Activated T-cell treated with anti-CD3 and anti-CD28 coated beads for 48 hours (primary cell): Measurements from ENCODE around the gene RANBP3.
A peak's percentile ranks its signal among the peaks of the same experiment; 100 is the strongest.
"Not testable (repeated sequence)": the region's sequence is repeated elsewhere in the genome, so short reads cannot be mapped to it uniquely, and the experiment has no call there.

Experiments
- DNase-seq: peaks from one replicate; pipeline ENCODE4 v3.0.0-alpha.2; 2020; ENCODE audit warnings: low read depth

The RANBP3 gene, protein sequence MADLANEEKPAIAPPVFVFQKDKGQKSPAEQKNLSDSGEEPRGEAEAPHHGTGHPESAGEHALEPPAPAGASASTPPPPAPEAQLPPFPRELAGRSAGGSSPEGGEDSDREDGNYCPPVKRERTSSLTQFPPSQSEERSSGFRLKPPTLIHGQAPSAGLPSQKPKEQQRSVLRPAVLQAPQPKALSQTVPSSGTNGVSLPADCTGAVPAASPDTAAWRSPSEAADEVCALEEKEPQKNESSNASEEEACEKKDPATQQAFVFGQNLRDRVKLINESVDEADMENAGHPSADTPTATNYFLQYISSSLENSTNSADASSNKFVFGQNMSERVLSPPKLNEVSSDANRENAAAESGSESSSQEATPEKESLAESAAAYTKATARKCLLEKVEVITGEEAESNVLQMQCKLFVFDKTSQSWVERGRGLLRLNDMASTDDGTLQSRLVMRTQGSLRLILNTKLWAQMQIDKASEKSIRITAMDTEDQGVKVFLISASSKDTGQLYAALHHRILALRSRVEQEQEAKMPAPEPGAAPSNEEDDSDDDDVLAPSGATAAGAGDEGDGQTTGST

DNA sequence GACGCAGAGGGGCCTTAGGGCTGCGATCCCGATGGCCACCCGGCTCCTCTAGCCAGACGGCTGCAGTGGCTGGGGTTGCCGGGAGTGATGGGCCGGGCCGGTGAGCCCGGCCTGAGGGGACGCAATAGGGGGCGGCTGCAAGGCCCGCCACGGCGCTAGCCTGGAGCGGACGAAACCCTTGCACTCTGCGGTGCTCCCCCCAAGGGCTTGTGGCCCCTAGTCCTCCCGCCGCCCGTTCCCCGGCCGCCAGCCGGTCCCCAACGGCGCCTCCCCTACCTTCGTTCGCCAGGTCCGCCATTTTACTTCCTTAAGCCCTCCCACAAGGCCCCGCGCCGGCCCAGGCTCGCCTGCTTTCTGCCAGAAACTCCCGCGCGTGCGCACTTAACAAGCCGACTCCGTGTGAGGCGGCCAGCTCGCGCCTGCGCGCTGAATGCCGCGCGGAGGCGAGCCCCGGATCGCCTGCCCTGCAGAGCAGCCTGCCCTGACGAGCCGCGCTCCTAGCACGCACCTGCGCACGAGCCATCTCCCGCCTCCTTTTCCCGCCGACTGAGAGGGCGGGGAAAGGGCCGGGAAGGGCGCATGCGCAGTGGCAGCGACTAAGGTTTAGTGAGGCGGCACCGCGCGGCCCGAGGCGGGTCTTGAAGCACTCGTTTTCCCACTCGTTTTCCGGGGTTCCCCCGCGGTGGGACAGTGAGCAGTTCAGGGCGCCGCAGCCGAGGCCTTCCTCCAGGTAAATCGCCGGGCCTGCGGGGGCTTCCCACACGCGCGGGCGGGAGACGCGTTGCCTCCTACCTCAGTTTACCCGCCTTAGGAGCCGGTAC, at the start of gene RANBP3:
Gene RANBP3 (minus strand): TSS at position 356 of the 821 bp plus-strand sequence. CDS start 58 bp downstream, at position 298.
- DNase-seq = peak; percentile 99

- no peak for DNase-seq
Measured at GRCh38 chr19:6026390-6027227, 48.7 kb upstream of the RANBP3 start.

DNA sequence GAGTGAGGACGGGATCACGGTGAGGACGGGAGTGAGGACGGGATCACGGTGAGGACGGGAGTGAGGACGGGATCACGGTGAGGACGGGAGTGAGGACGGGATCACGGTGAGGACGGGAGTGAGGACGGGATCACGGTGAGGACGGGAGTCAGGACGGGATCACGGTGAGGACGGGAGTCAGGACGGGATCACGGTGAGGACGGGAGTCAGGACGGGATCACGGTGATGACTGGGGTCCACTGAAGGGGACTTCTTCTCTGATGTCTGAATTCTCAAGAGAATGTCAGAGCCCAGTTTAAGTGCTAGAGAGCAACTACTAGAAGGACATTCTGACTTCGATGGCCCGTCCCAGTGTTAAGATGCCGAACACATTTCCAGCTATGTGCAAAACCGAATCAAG, 46.8 kb upstream of the RANBP3 start:
- DNase-seq = not testable (repeated sequence)

- no peak for DNase-seq
Measured at GRCh38 chr19:6023936-6024335, 46.0 kb upstream of the RANBP3 start.

DNA sequence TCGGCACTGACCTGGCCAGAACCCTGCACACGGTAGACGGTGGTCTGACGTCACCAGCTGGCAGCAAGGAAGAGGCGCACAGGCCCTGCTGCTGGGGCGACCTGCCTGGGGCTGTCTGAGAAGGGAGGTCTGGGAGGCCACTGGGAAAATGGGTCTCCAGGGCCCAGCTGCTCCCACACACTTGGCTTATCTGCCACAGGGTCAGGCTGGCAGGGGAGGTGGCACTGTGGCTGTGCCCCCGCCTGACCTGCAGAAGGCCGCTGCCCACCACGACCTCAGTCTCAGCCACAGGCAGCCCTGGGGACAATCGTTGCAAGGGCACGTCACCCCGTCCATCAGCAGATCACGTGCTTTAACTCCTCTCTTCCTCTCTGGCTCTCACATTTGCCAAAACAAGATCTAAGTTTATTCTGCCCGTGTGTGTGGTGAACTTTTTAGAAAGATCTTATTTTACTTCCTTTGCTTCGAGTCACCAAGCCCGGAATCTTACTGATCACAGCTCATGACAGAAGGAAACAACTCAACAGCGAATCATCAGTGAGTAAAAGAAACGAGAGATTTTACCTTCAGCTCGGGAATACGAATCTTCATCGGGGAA, 45.2 kb upstream of the RANBP3 start:
- no peak for DNase-seq

DNA sequence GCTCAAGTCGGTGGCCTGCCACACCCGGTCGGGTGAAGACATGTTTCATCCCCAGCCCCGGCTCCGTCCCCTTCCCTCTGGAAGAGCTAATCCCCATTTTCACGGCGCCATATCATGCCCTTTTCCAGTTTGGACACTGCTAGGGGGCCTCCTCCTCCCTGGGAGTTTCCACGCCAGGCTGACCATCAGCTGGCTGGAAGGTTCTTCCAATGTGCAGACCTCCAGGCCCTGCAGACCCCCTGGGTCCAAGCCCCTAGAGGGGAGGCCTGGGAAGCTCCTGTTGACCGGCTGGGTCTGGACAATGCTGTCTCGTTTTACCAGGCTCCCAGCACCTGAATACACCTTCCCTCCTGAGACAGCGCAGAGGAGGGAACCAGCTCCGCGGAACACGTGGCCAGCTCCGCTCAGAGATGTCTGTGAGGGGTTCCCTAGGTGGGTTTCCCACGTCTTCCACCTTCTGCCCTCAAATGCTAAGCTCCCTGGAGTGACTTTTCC, 44.7 kb upstream of the RANBP3 start:
- no peak for DNase-seq

GRCh38 chr19:6021878-6022569, 44.1 kb upstream of the RANBP3 start:
- DNase-seq = peak; percentile 70

DNA sequence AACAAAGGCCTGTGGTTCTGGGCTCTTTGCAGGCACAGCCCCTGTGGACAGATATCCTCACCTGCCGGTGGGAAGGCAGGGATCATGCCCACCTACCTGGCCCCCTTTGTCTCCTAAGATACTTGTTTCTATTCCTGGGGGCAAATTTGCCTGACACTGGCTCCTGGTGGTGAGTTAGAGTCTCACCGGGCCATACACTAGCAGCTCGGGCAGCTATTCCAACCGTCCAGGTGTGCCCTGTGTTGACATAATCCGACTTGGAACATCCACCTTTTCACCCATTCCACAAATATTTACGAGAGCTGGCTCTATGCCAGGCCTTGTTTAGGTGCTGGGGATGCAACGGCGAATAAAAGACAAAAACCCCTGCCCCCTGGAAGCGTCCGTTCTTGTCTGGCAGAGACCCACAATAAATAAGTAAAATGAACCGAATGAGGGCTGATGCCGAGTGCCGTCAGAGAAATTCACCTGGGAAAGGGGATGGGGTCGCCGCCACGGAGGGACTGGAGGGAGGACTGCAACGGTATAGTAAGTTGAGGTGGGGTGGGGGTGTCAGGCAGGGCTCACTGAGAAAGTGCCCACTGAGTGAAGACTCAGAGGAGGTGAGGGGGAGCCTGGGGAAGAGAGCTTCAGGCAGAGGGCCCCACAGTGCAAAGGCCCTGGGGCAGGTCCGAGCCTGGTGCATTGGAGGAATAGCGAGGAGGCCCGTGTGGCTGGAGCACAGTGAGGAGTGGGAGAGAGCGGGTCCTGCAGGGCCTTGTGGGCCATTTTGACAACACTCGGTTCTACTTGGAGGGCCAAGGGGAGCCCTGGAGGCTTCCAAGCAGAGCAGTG, 43.2 kb upstream of the RANBP3 start:
- no peak for DNase-seq

DNA sequence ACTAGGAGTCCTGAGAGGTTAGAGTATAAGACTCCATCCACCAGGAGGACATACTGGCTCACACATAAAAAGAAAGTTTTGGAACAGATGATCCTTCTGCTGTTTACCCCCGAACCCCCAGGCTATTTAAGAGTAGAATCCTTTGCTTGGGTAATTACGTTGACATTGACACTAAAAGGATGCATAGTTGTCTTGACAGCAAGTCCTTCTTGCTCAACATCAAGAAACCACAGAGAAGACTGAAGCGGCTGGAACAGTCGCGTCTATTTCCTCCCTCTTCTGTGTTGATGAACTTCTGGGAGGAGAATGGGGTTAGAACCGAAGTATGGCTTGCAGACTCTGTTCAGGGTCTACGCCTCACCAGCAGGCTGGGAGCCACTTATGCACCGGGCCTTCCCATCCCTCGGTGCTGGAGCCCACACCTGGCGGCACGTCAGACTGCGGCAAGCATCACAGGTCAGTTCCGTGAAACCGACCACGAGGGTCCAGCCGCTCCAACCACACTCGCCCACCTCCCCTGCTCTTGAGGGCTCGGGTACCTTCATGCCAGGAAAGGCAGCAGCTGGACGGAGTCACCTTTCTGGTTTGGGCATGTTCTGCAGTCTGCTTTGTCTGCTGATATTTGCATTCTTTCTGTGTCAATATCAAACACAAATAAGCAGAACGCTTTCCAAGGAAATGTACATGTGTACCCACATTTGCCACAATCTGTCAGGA, 42.4 kb upstream of the RANBP3 start:
- no peak for DNase-seq

DNA sequence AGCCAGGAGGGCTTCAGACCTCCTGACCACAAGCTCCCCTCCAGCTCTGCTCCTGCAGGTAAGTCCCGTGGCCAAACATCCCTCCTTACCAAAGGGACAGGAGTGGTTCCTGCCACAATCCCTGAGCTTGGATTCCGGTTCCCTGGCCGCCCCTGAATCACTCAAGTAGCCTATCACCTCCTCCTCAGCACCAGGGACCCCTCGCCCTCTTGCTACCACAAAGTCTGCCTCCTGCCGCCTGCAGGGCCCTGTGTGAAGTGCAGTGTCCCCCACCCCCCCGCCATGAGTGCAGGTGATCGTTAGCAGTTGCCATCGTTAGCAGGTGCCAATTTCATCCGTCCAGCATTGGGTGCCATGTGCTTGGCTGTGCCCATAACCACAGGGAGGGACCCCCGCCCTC, 40.8 kb upstream of the RANBP3 start:
- peak; percentile 9 for DNase-seq

DNA sequence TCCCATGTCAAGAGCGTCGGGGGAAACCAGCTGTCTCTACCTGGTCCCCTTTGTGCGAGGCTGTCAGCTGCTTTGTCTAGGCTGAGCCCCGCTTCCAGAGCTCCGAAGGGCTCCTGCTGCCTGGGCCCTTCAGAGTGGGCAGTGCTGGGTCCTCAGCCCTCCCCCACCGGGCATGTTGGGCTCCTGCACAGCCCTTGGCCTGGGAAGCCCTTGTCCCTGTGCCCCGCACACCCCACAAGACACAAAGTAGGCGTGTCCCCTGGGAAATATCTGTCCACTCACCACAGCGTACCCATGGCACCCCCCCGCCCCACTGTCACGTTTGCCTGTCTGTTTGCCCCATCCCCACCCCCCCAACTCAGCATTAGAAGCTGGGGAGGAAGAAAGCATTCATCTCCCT, 39.6 kb upstream of the RANBP3 start:
- DNase-seq = no peak

GRCh38 chr19:6015841-6016545, 38.1 kb upstream of the RANBP3 start:
- DNase-seq = no peak

GRCh38 chr19:6014551-6015135, 36.7 kb upstream of the RANBP3 start:
- DNase-seq = no peak

DNA sequence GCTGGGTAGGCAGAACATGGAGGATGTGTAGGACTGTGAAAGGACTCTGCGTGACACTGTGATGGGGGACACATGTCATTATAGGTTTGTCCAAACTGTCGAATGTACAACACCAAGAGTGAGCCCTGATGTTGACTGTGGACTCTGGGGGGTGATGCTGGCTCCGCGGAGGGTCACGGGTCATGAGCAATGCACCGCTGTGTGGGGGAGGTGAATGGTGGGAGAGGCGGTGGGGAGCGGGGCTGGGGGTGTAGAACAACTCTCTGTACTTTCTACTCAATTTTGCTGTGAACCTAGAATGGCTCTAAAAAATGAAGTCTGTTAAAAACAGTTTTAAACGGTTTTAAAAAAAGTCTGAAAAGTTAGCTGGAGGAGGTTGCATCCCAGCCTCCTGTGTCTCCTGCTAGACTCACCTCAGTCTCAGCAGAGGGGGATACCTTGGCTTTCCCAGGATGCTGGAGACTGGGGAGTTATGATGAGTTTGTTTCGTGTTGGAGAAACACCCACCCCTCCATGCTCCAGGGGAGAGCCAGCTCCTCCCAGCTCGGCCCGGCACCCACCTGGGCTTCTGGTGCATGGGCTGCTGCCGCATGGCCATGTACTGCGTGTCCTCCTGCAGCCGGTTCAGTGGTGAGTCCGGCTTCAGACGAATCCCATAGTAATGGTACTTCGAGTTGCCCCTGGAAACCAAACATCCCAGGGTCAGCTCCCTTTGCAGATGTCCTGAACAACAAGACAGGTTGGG, 34.7 kb upstream of the RANBP3 start:
- DNase-seq = no peak

- no peak for DNase-seq
Measured at GRCh38 chr19:6011794-6012193, 33.9 kb upstream of the RANBP3 start.

- DNase-seq = no peak
Measured at GRCh38 chr19:6011206-6011605, 33.3 kb upstream of the RANBP3 start.

- DNase-seq = no peak
Measured at GRCh38 chr19:6010107-6010506, 32.2 kb upstream of the RANBP3 start.
